NT2/D1 (cell line): ENCODE data around the gene RAD50.

ENCODE experiments used
- SUZ12 ChIP-seq: IDR thresholded peaks from 2 replicates; pipeline ENCODE4 v1.6.1; 2011; ENCODE audit not compliant: insufficient read length, insufficient read depth; ENCODE audit errors: extremely low read depth
- YY1 ChIP-seq: IDR thresholded peaks from 2 replicates; pipeline ENCODE4 v1.6.1; 2011; ENCODE audit not compliant: insufficient read length, insufficient read depth
- ZNF274 ChIP-seq: IDR thresholded peaks from 2 replicates; pipeline ENCODE4 v1.6.1; 2011; ENCODE audit warnings: mild to moderate bottlenecking, low read depth, low read length

DNA sequence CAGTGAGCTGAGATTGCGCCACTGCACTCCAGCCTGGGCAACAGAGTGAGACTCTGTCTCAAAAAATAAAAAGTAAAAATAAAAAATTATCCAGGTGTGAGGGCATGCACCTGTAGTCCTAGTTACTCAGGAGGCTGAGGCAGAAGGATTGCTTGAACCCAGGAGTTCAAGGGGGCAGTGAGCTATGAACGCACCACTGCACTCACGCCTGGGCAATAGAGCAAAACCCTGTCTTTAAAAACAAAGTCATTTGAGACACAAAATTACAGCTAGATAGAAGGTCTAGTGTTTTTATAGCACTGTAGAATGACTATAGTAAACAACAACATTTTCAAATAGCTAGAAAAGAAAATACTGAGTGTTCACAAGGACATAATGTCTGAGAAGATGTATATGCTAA is 133.4 kb downstream of the RAD50 start:
- TF ChIP-seq SUZ12 (no peak), ZNF274 (no peak), YY1 (no peak)
